NB4 (cell line): ENCODE measurements around the gene FRY.

ENCODE experiments used
- DNase-seq: peaks from one replicate; pipeline ENCODE4 v3.0.0; 2010; ENCODE audit warnings: low read depth
- H3K4me3 ChIP-seq: one replicate; pipeline ENCODE4 v1.5.1; 2011; ENCODE audit warnings: mild to moderate bottlenecking, low read depth, low read length, moderate library complexity
- CTCF ChIP-seq: IDR thresholded peaks from one replicate; pipeline ENCODE4 v1.5.1; 2012; ENCODE audit warnings: low read depth, low read length
- MAX ChIP-seq: IDR thresholded peaks from 2 replicates; pipeline ENCODE4 v1.6.1; 2011; ENCODE audit warnings: low read depth, low read length
- MYC ChIP-seq: IDR thresholded peaks from 2 replicates; pipeline ENCODE4 v1.6.1; 2011; ENCODE audit warnings: low read depth, low read length
- POLR2A ChIP-seq: IDR thresholded peaks from 2 replicates; pipeline ENCODE4 v1.6.1; 2011; ENCODE audit warnings: mild to moderate bottlenecking; ENCODE audit not compliant: insufficient read length; ENCODE audit errors: extremely low read depth

FRY gene

GRCh38 chr13:32039056-32039455 is 7.5 kb downstream of the FRY start:
- TF ChIP-seq MYC (no peak), POLR2A (no peak), CTCF (no peak), MAX (no peak)
- no peak overlapping the region for H3K4me3 ChIP-seq
- no peak for DNase-seq

GRCh38 chr13:32039528-32039927 is 8.0 kb downstream of the FRY start:
- H3K4me3 ChIP-seq, result no peak overlapping the region
- DNase-seq, result no peak
- TF ChIP-seq POLR2A, result no peak
- no peak for TF ChIP-seq CTCF
- TF ChIP-seq MYC, result no peak
- TF ChIP-seq MAX, result no peak

- DNase-seq, result no peak
- H3K4me3 ChIP-seq, result no peak overlapping the region
- TF ChIP-seq MAX (no peak), CTCF (no peak)
These were observed 8.6 kb downstream of the FRY start for GRCh38 chr13:32040052-32040642.

- DNase-seq, result no peak
- TF ChIP-seq MAX (no peak), MYC (no peak), POLR2A (no peak), CTCF (no peak)
- no peak overlapping the region for H3K4me3 ChIP-seq
These were observed 9.1 kb downstream of the FRY start for GRCh38 chr13:32040689-32041088.

GRCh38 chr13:32041429-32041828 is 9.9 kb downstream of the FRY start:
- DNase-seq, result no peak
- no peak for TF ChIP-seq CTCF
- no peak for TF ChIP-seq POLR2A
- TF ChIP-seq MYC, result no peak
- no peak for TF ChIP-seq MAX
- H3K4me3 ChIP-seq, result no peak overlapping the region

- TF ChIP-seq POLR2A (no peak), MAX (no peak), CTCF (no peak), MYC (no peak)
- no peak overlapping the region for H3K4me3 ChIP-seq
- peak; percentile 43 for DNase-seq
These were observed 11.0 kb downstream of the FRY start for GRCh38 chr13:32042551-32042950.
